ENCODE results near the gene NCMAP. TPM values are rescaled to one million over a fixed set of nuclear protein-coding genes. Genes with fewer than 3 reads are reported as not detected.

NCMAP gene
- polyA plus RNA-seq, 1 donor from 2014 or later: not detected

DNA sequence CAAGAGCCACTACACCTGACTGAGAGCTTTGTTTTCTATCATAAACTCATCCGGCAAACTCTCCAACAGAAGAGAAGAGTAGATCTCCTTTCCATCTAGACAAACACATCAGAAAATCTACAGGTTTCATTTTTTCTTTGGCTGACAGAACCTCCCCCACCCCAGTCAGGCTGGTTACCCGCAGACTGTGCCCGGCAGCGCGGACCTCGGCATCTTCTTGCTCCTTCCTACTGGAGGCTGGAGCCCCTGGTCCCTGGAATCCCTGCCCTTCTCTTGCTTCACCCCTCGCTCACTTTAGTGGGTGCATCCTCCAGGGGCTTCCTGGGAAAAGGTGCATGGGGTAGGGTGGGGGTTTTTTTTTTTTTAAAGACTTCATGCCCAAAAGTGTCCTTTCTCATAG lies 23.0 kb downstream of the NCMAP start:
- Histone ChIP-seq H3K36me3 (ENCODE audit: insufficient read depth, low read length) (no peaks in the 10 kb centered on the region), H3K9me3 (ENCODE audit: low read length) (no peaks in the 10 kb centered on the region), H3K4me2 (ENCODE audit: low read length) (no peak overlapping the region), H3K79me2 (replicated peaks; ENCODE audit: insufficient read depth, low read length) (no peaks in the 10 kb centered on the region), H3K9ac (ENCODE audit: low read length) (no peak overlapping the region), H3K4me3 (ENCODE audit: low read length) (no peak overlapping the region), H2AFZ (ENCODE audit: low read depth, low read length) (no peak overlapping the region), H3K27me3 (ENCODE audit: insufficient read depth, low read depth, low read length) (no peaks in the 10 kb centered on the region), H3K9me2 (ENCODE audit: insufficient read depth, low read length) (no peaks in the 10 kb centered on the region), H3K27ac (ENCODE audit: low read length) (no peak overlapping the region), H3F3A (ENCODE audit: insufficient read depth, low read length, poor library complexity, severe bottlenecking) (no peaks in the 10 kb centered on the region), H4K20me1 (ENCODE audit: insufficient read depth) (no peaks in the 10 kb centered on the region)
- TF ChIP-seq POLR2AphosphoS5 (IDR thresholded peaks at IDR 0.05): no peak
- TF ChIP-seq, protein P1, sequence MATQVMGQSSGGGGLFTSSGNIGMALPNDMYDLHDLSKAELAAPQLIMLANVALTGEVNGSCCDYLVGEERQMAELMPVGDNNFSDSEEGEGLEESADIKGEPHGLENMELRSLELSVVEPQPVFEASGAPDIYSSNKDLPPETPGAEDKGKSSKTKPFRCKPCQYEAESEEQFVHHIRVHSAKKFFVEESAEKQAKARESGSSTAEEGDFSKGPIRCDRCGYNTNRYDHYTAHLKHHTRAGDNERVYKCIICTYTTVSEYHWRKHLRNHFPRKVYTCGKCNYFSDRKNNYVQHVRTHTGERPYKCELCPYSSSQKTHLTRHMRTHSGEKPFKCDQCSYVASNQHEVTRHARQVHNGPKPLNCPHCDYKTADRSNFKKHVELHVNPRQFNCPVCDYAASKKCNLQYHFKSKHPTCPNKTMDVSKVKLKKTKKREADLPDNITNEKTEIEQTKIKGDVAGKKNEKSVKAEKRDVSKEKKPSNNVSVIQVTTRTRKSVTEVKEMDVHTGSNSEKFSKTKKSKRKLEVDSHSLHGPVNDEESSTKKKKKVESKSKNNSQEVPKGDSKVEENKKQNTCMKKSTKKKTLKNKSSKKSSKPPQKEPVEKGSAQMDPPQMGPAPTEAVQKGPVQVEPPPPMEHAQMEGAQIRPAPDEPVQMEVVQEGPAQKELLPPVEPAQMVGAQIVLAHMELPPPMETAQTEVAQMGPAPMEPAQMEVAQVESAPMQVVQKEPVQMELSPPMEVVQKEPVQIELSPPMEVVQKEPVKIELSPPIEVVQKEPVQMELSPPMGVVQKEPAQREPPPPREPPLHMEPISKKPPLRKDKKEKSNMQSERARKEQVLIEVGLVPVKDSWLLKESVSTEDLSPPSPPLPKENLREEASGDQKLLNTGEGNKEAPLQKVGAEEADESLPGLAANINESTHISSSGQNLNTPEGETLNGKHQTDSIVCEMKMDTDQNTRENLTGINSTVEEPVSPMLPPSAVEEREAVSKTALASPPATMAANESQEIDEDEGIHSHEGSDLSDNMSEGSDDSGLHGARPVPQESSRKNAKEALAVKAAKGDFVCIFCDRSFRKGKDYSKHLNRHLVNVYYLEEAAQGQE (IDR thresholded peaks at IDR 0.05; ENCODE audit: borderline replicate concordance): no peak
- no peak for TF ChIP-seq EP300 (conservative IDR thresholded peaks at IDR 0.05; ENCODE audit: poor library complexity, severe bottlenecking)
- TF ChIP-seq, protein P2, sequence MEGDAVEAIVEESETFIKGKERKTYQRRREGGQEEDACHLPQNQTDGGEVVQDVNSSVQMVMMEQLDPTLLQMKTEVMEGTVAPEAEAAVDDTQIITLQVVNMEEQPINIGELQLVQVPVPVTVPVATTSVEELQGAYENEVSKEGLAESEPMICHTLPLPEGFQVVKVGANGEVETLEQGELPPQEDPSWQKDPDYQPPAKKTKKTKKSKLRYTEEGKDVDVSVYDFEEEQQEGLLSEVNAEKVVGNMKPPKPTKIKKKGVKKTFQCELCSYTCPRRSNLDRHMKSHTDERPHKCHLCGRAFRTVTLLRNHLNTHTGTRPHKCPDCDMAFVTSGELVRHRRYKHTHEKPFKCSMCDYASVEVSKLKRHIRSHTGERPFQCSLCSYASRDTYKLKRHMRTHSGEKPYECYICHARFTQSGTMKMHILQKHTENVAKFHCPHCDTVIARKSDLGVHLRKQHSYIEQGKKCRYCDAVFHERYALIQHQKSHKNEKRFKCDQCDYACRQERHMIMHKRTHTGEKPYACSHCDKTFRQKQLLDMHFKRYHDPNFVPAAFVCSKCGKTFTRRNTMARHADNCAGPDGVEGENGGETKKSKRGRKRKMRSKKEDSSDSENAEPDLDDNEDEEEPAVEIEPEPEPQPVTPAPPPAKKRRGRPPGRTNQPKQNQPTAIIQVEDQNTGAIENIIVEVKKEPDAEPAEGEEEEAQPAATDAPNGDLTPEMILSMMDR (IDR thresholded peaks at IDR 0.05; ENCODE audit: poor library complexity, severe bottlenecking): no peak
- no peak for TF ChIP-seq TAF1 (IDR thresholded peaks at IDR 0.05; ENCODE audit: low read depth)
- no peak for TF ChIP-seq SMC3 (conservative IDR thresholded peaks at IDR 0.05; ENCODE audit: poor library complexity)
- TF ChIP-seq EZH2 (IDR thresholded peaks at IDR 0.05; ENCODE audit: borderline replicate concordance, insufficient read depth, low read length, poor library complexity, severe bottlenecking): no peak

DNA sequence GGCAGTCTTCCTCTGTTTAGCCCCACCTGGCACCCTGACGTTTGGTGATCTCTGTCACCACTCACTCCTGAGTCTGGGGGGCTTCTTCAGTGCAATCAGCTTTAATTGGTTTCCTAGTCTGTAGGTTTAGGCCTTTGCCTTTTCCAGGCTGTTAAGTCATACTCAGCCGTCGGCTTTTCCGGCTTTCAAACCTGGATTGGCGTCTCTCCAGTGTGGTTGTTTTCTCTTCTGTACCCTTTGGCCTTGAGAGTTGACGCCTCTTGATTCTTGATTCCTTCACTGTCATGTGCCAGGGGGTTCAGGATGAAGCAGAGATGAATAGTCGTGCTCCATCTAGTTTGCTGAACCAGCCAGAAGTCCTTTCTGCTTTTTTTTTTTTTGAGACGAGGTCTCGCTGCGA lies 24.9 kb downstream of the NCMAP start:
- H3K27ac ChIP-seq (ENCODE audit: low read length): no peak overlapping the region
- no peak overlapping the region for H3K9ac ChIP-seq (ENCODE audit: low read length)
- H3K27me3 ChIP-seq (ENCODE audit: insufficient read depth, low read depth, low read length): no peaks in the 10 kb centered on the region
- H3F3A ChIP-seq (ENCODE audit: insufficient read depth, low read length, poor library complexity, severe bottlenecking): no peaks in the 10 kb centered on the region
- no peak overlapping the region for H2AFZ ChIP-seq (ENCODE audit: low read depth, low read length)
- H3K36me3 ChIP-seq (ENCODE audit: insufficient read depth, low read length): no peaks in the 10 kb centered on the region
- H3K79me2 ChIP-seq (replicated peaks; ENCODE audit: insufficient read depth, low read length): no peaks in the 10 kb centered on the region
- no peaks in the 10 kb centered on the region for H4K20me1 ChIP-seq (ENCODE audit: insufficient read depth)
- H3K9me3 ChIP-seq (ENCODE audit: low read length): no peaks in the 10 kb centered on the region
- no peak overlapping the region for H3K4me3 ChIP-seq (ENCODE audit: low read length)
- H3K9me2 ChIP-seq (ENCODE audit: insufficient read depth, low read length): no peaks in the 10 kb centered on the region
- TF ChIP-seq MXI1 (conservative IDR thresholded peaks at IDR 0.05; ENCODE audit: poor library complexity, severe bottlenecking) (no peak), EZH2 (IDR thresholded peaks at IDR 0.05; ENCODE audit: borderline replicate concordance, insufficient read depth, low read length, poor library complexity, severe bottlenecking) (no peak), RAD21 (conservative IDR thresholded peaks at IDR 0.05) (no peak), POLR2AphosphoS5 (IDR thresholded peaks at IDR 0.05) (no peak), TAF1 (IDR thresholded peaks at IDR 0.05; ENCODE audit: low read depth) (no peak), SMC3 (conservative IDR thresholded peaks at IDR 0.05; ENCODE audit: poor library complexity) (no peak), EP300 (conservative IDR thresholded peaks at IDR 0.05; ENCODE audit: poor library complexity, severe bottlenecking) (no peak)
- TF ChIP-seq, protein P1 (IDR thresholded peaks at IDR 0.05; ENCODE audit: borderline replicate concordance): no peak
- TF ChIP-seq, protein P2 (IDR thresholded peaks at IDR 0.05; ENCODE audit: poor library complexity, severe bottlenecking): no peak
- no peak overlapping the region for H3K4me2 ChIP-seq (ENCODE audit: low read length)
